ENCODE data around the gene CCNB2.
"Not testable (repeated sequence)": the region's sequence is repeated elsewhere in the genome, so short reads cannot be mapped to it uniquely, and the experiment has no call there.

Gene CCNB2

DNA sequence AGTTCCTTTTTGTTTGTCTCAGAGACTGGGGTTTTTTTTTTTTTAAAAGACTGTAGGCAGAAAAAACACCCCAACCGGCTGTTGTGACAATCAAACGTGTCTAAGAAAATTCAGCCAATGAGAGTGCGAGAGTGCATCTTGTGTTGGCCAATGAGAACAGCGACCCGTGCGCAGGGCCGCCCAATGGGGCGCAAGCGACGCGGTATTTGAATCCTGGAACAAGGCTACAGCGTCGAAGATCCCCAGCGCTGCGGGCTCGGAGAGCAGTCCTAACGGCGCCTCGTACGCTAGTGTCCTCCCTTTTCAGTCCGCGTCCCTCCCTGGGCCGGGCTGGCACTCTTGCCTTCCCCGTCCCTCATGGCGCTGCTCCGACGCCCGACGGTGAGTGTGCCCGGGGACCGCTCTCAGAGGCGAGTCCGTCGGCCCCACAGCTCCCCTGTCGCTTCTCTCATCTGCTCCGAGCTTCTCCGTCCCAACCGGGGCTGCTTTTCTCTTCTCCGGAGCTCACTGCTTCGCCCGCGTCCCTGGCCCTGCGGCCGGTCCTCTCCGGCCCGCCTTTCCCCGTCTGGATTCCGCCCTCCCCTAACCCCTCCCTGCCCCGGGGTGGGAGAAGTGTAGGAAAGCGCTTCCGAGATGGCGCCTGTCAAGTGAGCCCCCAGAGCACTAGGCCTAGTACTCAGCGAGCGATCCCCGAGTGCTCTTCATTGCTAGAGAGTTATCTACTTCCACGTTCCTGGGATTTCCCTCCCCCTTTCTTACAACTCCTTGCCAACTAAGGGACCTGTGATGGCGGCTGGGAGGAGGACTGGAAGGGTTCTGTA is at the start of gene CCNB2:
Gene CCNB2, plus strand, starts transcription at position 235 of the 821 bp plus-strand sequence. Its CDS starts 123 bp downstream, at position 358.
- DNase-seq (ENCODE audit: low spot score) = peak; percentile 98

DNA sequence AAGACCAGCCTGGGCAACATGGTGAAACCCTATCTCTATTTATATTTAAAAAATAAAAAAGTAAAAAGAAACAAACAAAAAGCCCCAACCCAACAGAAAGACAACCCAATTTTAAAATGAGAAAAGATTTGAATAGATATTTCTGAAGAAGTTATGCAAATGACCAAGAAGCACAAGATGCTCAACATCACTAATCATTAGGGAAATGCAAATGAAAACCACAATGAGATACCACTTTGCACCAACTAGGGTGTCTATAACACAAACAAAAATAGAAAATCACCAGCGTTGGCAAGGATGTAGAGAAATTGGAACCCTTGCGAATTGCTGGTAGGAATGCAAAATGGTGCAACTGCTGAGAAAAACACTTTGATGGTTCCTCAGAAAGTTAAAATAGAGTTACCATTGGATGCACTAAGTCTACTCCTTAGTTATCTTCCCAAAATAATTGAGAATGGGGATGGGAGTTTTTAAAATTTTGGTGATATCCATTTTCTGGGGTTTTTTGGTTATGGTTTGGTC is 45.8 kb upstream of the CCNB2 start:
- no peak for DNase-seq (ENCODE audit: low spot score)

DNA sequence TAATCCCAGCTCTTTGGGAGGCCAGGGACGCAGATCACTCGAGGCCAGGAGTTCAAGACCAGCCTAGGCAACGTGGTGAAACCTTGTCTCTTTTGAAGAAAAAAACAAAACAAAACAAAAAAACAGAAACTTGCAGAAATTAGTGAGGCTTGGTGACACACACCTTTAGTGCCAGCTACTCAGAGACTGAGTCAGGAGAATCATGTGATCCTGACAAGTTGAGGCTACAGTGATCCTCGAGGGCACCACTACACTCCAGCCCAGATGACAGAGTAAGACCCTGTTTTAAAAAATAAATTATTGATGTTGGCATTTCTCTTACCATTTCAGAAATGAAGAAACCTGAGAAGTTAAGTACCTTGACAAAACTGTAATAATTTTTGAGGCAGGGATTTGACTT is 44.6 kb upstream of the CCNB2 start:
- no peak for DNase-seq (ENCODE audit: low spot score)

DNA sequence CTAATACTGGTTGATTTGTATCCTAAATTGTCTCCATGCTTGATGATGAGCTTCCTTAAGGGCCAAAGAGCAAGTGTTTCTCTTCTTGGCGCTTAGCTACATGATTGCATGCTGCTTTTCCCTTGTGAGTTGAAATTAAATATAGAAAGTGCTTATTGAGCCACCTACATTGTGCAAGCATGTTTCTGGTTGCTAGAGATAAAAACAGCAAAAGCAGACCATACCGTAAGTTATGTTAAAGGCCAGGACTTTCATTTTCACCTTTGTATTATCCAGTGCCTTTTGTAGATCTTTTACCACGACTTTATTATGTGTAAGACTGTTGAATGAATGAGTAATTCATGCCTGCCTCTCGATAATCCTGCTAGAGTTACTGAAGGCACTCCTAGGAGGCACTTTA is 41.9 kb upstream of the CCNB2 start:
- no peak for DNase-seq (ENCODE audit: low spot score)

DNA sequence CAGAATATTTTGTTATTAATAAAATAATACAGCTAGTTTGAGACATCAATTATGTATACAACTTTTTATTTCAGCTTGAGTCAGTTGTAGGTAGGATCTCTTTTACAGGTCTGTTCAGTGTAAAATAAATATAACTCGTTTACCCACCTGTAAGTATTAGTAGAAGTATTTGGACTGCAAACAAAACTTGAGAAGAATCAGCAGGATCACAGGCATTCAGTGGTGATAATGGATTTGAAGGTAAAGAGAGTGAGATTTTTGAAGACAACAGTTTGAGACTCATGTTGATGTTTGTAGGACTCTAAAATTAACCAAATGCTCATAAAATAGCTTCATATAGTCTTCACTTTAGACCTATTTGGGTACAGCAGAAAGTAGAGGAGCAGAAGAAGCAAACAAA is 35.5 kb upstream of the CCNB2 start:
- no peak for DNase-seq (ENCODE audit: low spot score)

DNA sequence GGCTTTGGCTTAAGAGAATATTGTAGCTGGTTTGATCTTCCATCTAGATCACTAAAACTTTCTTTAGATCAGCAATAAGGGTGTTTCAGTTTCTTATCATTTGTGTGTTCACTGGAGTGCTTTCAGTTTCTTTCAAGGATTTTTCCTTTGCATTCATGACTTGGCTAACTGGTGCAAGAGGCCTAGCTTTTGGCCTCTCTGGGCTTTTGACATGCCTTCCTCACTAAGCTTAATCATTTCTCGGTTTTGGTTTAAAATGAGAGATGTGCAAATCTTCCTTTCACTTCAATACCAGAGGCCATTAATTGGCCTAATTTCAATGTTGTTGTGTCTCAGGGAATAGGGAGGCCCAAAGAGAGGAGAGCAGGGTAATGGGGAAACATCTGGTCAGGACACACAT is 30.3 kb upstream of the CCNB2 start:
- DNase-seq (ENCODE audit: low spot score) = no peak

DNA sequence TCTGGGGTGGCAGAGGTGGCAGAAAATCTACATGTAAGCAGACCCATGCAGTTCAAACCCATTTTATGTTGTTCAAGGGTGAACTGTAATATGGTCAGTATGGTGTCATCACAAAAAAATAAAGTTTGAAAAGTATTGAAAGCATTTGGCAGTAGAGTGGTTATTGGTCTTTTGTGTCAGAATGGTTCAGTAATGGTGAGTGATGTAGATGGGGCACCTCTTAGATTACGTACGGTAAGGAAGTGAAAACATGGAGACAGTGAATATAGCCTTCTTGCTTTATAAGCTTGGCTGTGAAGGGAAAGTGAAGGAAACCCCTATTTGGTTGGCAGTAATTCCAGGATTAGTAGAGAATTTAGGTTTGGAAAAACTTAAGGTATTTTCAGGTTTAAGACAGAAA is 17.2 kb upstream of the CCNB2 start:
- DNase-seq (ENCODE audit: low spot score) = no peak

DNA sequence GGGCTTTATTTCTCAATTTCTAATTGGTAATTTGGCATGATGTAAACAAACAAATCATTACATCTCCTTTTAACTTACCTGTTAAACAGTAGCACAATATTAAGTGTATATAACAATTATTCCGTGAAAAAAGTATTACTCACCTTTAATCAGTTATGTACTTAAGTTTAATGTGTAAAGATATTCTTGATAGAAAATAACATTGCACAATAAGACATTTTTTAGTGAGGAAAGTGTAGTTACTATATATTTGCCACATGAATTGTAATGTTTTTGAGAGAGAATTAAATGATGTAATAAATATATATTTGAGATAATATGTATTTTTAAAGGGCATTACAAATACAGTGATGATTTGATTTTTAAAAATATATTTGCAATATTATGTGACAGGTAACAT is 10.9 kb upstream of the CCNB2 start:
- no peak for DNase-seq (ENCODE audit: low spot score)

DNA sequence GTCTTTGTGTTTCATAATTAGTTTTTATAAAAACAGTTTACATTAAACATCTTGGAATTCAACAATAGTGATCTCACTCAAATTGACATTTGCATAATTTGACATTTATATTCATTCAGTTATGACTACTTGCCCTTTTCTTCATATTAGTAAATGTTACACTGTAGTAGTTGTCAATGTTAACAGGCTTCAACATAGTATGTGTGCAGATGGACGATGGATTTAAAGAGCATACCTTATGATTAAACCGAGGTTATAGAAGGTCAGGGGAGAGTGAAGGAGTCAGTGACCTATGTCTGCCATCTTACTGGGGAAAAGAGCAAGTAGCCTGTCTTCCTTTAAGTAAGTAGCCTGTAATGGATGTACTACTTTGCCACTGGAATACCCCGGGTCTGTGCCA is 8.5 kb upstream of the CCNB2 start:
- no peak for DNase-seq (ENCODE audit: low spot score)

DNA sequence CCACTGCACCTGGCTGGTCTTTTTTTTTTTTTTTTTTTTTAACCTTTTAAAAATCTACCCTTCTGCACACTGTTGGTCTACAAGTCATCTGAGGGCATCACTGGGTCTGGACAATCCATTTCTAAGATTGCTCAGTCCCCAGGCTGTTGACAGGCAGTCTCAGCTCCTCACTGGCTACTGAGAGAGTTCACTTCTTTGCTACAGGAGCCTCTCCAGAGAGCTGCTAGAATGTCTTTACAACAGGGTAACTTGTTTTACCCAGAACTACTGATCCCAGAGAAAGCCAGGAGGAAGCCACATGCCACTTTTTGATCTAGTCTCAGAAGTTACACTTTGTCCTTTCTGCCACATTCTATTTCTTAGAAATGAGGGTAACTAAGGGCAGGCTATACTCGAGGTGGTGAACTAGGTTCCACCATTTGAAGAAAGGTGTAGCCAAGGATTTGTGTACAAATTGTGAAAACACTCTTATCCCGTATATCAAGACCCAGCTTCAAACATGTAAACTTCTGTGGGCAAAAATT is 5.7 kb upstream of the CCNB2 start:
- DNase-seq (ENCODE audit: low spot score) = no peak

DNA sequence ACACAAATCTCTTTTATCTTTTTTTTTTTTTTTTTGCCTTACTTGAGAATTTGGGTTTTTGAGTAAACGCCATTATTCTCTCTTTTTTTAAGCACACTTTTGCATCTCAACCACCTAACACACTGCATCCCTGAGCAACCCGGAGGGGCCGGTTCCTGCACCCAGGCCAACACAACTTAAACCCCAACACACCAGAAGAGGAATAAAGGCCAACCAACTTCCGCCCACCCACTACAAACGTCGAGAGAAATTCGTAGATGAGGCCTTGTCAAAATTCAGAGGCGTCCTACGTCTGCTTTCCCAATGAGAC is 389 bp upstream of the CCNB2 start:
- no peak for DNase-seq (ENCODE audit: low spot score)

DNA sequence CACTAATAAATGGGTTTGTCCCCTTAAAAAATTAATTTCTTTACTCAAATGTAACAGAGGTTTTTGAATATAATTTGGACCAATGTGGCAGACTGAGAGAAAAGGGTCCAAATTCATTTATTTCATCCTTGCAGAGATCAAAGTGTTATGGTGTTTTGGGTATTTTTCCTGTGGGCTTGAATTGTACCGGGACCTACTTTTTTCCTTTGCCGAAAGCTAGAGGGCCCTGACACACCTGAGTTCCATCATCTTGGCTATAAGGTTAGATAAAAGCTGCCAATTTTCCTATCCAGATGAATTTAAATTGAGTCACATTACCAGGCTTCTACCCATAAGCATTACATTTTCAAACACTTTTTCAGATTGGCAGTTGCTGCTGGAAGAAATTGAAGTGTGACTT is 908 bp downstream of the CCNB2 start:
- DNase-seq (ENCODE audit: low spot score) = no peak

DNA sequence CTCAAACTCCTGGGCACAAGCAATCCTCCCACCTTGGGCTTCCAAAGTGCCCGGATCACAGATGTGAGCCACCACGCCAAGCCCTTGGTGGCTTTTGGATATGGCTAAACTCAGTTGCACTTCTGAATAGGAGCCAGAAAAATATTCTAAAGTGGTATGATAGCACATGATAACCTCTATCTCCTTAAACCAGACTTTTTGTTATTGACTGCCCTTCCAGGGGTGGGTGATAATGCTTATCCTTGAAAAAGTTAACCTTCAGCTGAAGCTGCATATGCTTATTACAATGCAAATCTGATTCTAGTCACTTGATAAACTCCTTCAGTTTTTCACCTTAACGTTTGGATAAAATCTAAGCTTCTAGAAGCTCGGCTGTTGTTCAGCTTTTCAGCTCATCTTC is 6.3 kb downstream of the CCNB2 start:
- DNase-seq (ENCODE audit: low spot score) = no peak

DNA sequence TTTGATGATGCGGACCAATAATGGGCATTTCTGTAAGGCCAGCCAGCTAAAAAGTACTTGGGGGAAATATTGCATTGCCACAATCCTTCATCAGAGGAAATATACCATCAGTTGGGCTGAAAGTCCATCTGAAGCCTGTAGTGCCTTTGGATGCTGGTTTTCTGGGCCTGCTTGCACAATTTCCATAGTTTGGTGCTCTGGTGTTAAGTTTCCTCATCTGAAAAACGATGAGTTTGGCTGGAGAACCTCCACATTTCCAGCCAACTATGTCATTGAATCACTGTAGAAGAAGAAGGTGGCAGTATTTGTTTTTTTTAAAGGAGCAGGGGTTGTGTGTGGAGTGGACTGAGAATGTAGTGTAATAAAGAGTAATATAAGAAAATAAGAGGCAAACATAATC is 10.1 kb downstream of the CCNB2 start:
- no peak for DNase-seq (ENCODE audit: low spot score)

DNA sequence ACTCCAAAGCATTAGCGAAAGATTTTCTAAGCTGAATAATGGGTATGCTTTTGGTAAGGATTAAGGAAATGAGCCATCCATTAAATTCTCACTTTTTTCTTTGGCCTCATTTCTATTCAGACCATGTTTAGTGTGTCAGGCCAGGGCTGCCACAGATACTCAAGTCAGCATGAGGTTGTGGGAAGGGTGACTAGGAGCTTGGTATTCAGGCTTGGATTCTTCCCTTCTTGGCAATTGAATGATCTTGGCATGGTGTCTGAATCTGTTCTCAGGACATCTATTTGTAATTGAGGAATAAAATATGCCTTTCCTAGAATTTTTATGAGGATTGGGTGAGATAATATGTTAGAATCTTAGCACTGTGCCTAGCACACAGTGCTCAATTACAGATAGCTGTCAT is 11.2 kb downstream of the CCNB2 start:
- DNase-seq (ENCODE audit: low spot score) = peak; percentile 66

DNA sequence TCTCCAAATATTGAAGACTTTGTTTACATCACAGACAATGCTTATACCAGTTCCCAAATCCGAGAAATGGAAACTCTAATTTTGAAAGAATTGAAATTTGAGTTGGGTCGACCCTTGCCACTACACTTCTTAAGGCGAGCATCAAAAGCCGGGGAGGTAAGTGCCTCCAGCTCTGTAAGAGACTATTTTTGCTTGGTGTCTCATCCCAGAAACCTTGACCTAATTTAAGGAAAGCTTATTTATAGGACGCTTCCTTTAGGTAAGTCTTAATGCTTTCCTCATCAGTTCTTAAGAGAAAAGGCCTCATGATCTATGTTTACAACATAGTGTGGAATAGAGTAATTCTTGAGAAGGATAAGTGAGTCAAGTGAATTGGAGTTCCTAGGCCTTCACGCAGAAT is 11.8 kb downstream of the CCNB2 start:
- no peak for DNase-seq (ENCODE audit: low spot score)

DNA sequence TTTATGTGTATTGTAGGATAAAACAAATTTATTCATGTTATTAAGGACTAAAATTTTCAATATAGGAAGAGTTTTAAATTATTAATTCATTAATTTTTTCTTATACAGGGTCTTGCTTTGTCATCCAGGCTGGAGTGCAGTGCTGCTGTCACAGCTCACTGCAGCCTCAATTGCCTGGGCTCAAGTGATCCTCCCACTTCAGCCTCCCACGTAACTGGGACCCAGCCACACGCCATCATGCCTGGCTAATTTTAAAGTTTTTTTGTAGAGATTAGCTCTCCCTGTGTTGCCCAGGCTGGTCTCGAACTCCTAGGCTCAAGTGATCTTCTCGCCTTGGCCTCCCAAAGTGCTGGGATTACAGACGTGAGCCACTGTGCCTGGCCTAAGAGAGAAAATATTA is 14.7 kb downstream of the CCNB2 start:
- DNase-seq (ENCODE audit: low spot score) = no peak

DNA sequence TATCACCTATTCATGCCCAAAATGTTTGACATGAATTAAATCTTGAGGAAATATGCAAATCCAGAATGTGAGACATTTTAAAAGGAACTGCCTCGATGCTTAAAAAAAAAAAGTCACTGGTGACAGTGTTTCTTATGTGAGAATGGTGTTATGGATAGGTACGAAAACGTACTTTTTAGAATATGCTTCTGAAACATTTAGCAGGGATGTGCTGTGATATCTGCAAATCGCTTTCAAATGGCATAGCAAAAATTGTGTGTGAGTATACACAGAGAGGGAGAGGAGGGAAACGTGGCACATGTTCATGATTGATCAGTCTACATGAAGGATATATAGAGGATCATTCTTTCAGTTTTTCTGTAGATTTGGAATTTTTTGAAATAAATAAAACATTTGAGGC is 16.0 kb downstream of the CCNB2 start:
- no peak for DNase-seq (ENCODE audit: low spot score)

DNA sequence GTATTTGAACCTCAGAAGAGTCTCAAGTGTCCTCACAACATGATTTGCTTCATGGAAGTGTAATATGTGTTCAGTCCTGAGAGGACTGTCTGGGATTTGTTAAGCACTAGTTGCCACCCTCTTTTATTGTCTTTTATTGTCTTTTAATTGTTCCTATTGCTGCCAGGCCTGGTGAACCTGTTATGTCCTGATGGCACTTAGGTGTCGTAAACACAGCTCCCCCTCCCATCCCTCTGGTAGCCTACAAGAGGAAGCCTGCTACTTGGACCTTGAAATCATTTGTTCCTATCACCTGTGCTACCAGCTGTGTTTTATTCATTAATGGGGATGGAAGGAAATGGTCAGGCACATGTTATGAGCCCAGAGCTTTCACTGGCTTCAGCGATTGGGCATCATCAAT is 19.3 kb downstream of the CCNB2 start:
- DNase-seq (ENCODE audit: low spot score) = no peak

DNA sequence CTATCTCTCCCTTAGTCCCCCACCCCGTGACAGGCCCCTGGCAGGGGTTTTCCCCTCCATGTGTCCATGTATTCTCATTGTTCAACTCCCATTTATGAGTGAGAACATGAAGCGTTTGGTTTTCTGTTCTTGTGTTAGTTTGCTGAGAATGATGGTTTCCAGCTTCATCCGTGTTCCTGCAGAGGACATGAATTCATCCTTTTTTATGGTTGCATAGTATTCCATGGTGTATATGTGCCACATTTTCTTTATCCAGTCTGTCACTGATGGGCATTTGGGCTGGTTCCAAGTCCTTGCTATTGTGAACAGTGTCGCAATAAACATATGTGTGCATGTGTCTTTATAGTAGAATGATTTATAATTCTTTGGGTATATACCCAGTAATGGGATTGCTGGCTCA is 20.7 kb downstream of the CCNB2 start:
- not testable (repeated sequence) for DNase-seq (ENCODE audit: low spot score)

DNA sequence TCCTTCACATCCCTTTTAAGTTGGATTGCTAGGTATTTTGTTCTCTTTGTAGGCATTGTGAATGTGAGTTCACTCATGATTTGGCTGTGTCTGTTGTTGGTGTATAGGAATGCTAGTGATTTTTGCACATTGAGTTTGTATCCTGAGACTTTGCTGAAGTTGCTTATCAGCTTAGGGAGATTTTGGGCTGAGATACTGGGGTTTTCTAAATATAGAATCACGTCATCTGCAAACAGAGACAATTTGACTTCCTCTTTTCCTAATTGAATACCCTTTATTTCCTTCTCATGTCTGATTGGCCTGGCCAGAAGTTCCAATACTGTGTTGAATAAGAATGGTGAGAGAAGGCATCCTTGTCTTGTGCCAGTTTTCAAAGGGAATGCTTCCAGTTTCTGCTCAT is 22.3 kb downstream of the CCNB2 start:
- not testable (repeated sequence) for DNase-seq (ENCODE audit: low spot score)

DNA sequence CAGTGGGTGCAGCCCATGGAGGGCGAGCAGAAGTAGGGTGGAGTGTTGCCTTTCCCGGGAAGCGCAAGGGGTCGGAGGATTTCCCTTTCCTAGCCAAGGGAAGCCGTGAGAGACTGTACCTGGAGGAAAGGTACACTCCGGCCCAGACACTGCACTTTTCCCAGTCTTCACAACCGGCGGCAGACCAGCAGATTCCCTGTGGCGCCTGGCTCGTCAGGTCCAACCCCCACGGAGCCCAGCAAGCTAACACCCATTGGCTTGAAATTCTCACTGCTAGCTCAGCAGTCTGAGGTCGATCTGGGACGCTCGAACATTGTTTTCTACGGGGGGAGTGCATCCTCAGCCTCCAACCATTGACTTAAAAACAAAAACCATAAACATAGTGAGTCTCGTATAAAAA is 26.5 kb downstream of the CCNB2 start:
- DNase-seq (ENCODE audit: low spot score) = no peak

DNA sequence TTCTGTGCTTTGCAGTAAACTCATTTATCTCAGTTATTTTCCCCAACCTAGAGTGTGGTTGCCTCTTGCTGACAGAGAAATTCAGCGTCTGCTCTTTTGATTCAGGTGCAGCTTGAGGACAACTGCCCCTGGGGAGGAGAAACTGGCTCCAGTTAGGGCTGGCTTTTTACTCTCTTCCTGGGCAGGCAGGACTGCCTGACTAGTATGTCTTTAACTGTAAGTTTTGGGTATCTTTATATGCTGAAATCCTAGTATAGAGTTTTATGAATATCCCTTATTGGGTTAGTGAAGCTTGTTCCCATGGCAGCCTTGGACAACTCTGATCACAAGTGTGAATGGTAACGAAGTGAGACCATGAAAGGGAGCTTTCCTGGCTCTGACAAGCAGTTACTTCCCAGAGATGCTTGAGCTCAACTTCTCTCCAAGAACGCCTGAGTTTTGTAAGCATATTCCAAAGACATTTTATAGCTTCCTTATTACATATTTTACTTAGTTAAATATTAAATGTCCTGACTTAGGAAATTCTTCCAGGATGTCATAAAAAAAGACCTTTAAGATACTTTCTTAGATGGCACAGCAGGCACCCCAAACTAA is 27.1 kb downstream of the CCNB2 start:
- DNase-seq (ENCODE audit: low spot score) = no peak

DNA sequence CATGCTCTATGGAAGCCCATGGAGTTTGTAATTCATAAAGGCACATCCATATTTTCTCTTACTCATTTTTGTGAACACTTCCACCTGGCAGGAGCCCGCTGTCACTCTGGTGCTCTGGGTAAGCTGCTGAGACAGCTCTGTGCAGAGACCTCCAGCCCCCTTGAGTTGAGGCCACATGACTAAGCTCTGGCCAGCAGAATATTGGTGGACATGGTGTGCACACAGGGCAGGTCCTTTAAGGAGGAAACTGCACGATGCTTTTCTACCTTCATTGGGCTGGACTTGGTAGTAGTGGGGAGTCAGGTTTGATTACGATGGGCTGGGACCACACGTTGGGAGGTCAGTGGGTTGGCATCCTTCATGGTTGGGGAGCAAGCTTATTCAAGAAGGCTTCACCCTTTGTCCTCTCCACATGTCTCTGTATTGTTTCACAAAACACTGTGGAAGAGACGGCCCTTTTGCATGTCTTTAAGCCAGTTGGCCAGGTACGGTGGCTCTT is 29.0 kb downstream of the CCNB2 start:
- no peak for DNase-seq (ENCODE audit: low spot score)

Data from GM03348 (cell line).